ENCODE measurements around the gene C4BPA.

The C4BPA gene

GRCh38 chr1:207103892-207104373, at the start of gene C4BPA:
Gene C4BPA, plus strand, starts transcription at chr1:207104233. Its CDS starts 8,793 bp downstream, at chr1:207113026.
- DNase-seq, result peak; percentile 42 to 43

- peak; percentile 5 to 16 for DNase-seq
Measured at GRCh38 chr1:207054491-207054890, 49.5 kb upstream of the C4BPA start.

GRCh38 chr1:207055386-207056001, 48.5 kb upstream of the C4BPA start:
- no peak for DNase-seq

- DNase-seq, result no peak
Measured at GRCh38 chr1:207056673-207057072, 47.4 kb upstream of the C4BPA start.

GRCh38 chr1:207058252-207058651, 45.8 kb upstream of the C4BPA start:
- DNase-seq, result no peak

- DNase-seq, result no peak
Measured at GRCh38 chr1:207058878-207059867, 44.9 kb upstream of the C4BPA start.

GRCh38 chr1:207059881-207060280, 44.2 kb upstream of the C4BPA start:
- DNase-seq, result no peak

GRCh38 chr1:207060596-207060995, 43.4 kb upstream of the C4BPA start:
- DNase-seq, result no peak

- DNase-seq, result no peak
Measured at GRCh38 chr1:207062058-207062457, 42.0 kb upstream of the C4BPA start.

- DNase-seq, result no peak
Measured at GRCh38 chr1:207063014-207063413, 41.0 kb upstream of the C4BPA start.

- DNase-seq, result no peak
Measured at GRCh38 chr1:207064561-207064960, 39.5 kb upstream of the C4BPA start.

GRCh38 chr1:207067185-207067584, 36.8 kb upstream of the C4BPA start:
- no peak for DNase-seq

GRCh38 chr1:207067665-207068064, 36.4 kb upstream of the C4BPA start:
- DNase-seq, result no peak

- no peak for DNase-seq
Measured at GRCh38 chr1:207069061-207069460, 35.0 kb upstream of the C4BPA start.

GRCh38 chr1:207069858-207070506, 34.1 kb upstream of the C4BPA start:
- DNase-seq, result no peak

GRCh38 chr1:207070811-207071210, 33.2 kb upstream of the C4BPA start:
- peak; percentile 55 to 66 for DNase-seq

GRCh38 chr1:207071426-207071825, 32.6 kb upstream of the C4BPA start:
- DNase-seq, result no peak

- DNase-seq, result no peak
Measured at GRCh38 chr1:207072233-207072632, 31.8 kb upstream of the C4BPA start.

GRCh38 chr1:207073906-207074820, 29.9 kb upstream of the C4BPA start:
- no peak for DNase-seq

GRCh38 chr1:207076181-207076955, 27.7 kb upstream of the C4BPA start:
- DNase-seq, result no peak

- DNase-seq, result no peak
Measured at GRCh38 chr1:207077012-207077411, 27.0 kb upstream of the C4BPA start.
